GM12892 (cell line): ENCODE data around the gene MSRB1.

ENCODE experiments used
- DNase-seq: peaks from one replicate; pipeline ENCODE4 v3.0.0; 2011; ENCODE audit not compliant: insufficient read length
- FAIRE-seq: peaks from 2 replicates; lab custom pipeline; 2011; peaks lifted over from hg19 to GRCh38; lab: Jason Lieb, UNC
- POLR2A ChIP-seq: IDR thresholded peaks from 2 replicates; pipeline ENCODE4 v1.6.1; 2011; ENCODE audit warnings: low read depth, low read length, control low read depth
- POLR2AphosphoS5 ChIP-seq: IDR thresholded peaks from 2 replicates; pipeline ENCODE4 v1.6.1; 2011; ENCODE audit warnings: low read depth, low read length, control low read depth
- TAF1 ChIP-seq: IDR thresholded peaks from 2 replicates; pipeline ENCODE4 v1.6.1; 2011; ENCODE audit warnings: low read depth, mild to moderate bottlenecking, control low read depth, low read length, borderline replicate concordance

Gene MSRB1

DNA sequence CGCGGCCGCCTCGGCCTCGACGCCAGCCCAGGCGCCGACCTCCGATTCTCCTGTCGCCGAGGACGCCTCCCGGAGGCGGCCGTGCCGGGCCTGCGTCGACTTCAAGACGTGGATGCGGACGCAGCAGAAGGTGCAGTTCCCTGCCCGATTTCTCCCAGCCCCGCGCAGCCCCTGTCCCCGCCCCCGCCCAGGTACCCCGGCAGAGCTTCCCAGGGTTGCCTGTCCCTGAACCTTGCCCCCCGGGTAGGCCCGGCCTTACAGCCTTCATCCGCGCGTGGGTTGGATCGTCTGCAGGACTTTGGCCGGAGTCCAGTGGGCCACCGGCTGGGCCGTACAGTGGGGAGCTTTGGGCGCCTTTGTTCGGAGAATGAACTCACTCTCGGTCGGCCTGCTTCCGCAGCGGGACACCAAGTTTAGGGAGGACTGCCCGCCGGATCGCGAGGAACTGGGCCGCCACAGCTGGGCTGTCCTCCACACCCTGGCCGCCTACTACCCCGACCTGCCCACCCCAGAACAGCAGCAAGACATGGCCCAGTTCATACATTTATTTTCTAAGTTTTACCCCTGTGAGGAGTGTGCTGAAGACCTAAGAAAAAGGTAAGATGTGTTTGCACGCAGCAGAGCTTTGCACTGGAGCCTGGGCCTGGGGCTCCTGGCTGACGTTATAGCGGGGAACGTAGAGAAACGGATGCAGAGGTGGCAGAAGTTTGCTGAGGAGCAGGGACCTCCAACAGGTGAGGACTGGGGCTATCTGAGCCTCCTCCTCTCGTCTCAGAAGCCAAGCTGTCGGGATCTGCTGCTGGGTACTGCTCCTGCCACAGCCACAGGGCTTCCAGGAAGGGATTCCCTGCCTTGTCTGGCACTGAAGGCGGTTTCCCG is 41.6 kb upstream of the MSRB1 start:
- FAIRE-seq (peak; percentile 44), DNase-seq (no peak)

GRCh38 chr16:1983544-1984346 is 40.7 kb upstream of the MSRB1 start, which contains the start of gene GFER:
Gene GFER (plus strand): TSS chr16:1984193. CDS start chr16:1984219, 26 bp downstream.
- FAIRE-seq, result peak; percentile 93
- DNase-seq, result peak; percentile 99
- peak; percentile 67; the same call in 1 of the 2 replicates for TF ChIP-seq TAF1
- peak; percentile 59 for TF ChIP-seq POLR2AphosphoS5
- TF ChIP-seq POLR2A, result peak; percentile 90

More for the DNA sequence above, 41.6 kb upstream of the MSRB1 start:
- TF ChIP-seq POLR2A, result no peak
- no peak; the same call in 1 of the 2 replicates for TF ChIP-seq POLR2AphosphoS5
- TF ChIP-seq TAF1, result no peak

GRCh38 chr16:1982991-1983543 is 40.1 kb upstream of the MSRB1 start:
- DNase-seq (no peak), FAIRE-seq (peak; percentile 30)
- no peak for TF ChIP-seq POLR2AphosphoS5
- TF ChIP-seq POLR2A, result no peak
- TF ChIP-seq TAF1, result no peak

GRCh38 chr16:1982013-1982433 is 39.0 kb upstream of the MSRB1 start:
- FAIRE-seq (no peak), DNase-seq (no peak)
- TF ChIP-seq POLR2A (no peak), POLR2AphosphoS5 (no peak), TAF1 (no peak)

DNA sequence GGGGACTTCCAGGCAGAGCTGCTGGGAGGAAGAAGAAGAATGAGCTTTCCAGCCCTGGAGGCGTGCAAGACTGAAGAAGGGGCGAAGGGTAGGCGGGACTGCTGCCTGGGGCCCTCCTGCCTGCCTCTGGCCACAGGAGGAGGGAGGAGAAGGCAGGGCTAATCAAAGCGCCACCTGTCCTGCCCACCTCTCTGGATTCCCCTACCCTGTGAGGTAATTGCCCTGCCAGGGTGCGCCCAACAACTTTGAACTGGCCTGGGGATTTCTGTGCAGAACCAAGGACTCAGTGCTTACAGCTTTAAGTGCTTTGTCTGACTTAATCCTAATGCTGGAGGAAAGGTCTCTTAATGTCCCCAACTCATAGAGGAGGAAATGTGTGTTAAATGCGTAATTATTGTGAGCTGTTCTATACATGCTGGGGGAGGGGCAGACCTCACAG is 38.4 kb upstream of the MSRB1 start, which contains the start of gene NOXO1:
Gene NOXO1 (minus strand): TSS at position 72 of the 439 bp plus-strand sequence. CDS start 290 bp downstream, outside the sequence.
- TF ChIP-seq POLR2A, result no peak
- no peak for TF ChIP-seq TAF1
- no peak for TF ChIP-seq POLR2AphosphoS5
- DNase-seq, result no peak
- FAIRE-seq, result no peak

DNA sequence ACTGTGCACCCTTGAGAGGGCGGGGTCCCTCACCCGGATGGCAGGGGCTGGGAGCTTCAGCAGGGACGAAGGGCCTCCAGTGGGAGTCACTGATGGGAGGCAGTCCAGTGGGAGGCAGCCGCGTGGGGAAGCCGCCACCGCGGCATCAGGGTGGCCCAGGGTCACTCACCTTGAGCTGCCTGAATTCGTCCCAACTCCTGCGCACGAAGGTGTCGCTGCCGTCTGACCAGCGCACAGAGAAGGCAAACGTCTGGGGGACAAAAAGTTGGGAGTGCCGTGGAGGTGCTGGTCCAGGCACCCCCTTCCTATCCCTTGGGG is 37.7 kb upstream of the MSRB1 start:
- TF ChIP-seq POLR2A (no peak), POLR2AphosphoS5 (no peak), TAF1 (no peak)
- FAIRE-seq (no peak), DNase-seq (no peak)

DNA sequence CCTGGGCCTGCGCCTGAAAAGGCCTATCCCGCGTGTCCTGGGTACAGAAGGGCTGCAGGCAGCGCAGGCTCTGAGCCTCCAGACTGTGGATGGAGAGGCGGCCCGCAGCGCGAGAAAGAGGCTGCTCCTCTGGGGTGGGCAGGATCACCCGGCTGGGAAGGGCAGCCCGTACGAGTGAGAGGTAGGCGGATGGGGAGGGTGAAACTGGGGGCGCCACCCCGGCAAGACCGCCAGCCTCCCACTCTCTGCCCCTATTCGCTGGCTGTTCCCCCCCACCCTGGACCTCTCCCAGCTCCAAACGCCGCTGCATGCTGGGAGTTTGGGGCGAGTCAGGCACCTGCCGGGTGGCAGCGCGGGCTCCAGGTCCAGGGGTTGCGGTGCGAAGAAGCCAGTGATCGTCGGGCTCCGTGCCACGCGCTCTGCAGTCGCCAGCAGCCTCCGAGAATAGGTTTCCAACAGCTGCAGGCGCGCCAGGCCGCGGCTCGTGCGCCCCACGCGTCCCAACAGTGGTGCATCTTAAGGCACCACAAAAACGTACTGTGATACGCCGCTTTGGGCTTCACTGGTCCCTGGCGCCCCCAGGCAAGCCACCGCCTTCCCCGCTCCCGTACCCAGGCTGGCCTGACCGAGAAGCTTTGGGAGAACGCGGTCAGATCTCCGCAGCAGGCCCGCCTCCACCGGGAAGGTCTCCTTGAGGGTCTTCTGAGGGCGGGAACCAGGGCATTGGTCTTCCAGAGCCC is 37.2 kb upstream of the MSRB1 start:
- FAIRE-seq (no peak), DNase-seq (no peak)
- no peak for TF ChIP-seq POLR2A
- no peak for TF ChIP-seq TAF1
- no peak for TF ChIP-seq POLR2AphosphoS5

DNA sequence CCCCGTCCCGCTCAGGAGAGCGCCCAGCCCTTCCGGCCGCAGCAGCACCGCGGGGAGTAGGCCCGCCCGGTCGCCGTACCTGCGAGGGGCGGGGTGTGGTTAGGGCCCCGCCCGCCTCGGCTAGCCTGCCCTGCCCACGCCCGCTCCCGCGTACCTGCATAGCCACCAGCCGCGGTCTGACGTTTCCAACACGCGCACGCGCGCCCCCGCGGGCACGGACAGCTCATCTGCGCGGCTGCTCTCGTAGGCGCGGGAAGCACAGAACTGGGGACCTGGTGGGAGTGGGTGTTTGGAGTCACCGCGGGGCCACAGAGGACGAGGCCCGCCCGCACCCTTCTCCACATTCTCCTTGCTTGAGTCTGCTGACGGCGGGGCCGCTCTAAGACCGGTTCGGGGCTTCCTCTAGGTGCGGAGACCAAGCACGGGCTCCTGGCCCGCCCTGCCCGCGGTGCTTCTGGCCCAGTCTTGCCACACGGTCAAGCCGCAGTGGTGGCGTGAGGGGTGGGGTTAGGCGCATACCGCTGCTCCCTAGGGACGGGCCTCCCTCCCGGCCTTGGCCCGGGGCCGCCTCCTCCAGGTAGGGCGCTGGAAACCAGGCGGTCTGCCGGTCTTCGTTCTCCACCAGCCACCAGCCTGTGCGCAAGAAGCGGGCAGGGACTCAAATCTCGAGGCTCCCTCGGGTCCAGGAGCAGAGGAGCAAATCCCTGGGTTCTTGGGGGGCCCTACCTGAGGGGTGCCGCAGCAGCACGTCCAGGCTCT is 36.5 kb upstream of the MSRB1 start:
- no peak for FAIRE-seq
- DNase-seq, result no peak
- TF ChIP-seq TAF1 (no peak), POLR2AphosphoS5 (no peak), POLR2A (no peak)

GRCh38 chr16:1978476-1979120 is 35.6 kb upstream of the MSRB1 start:
- TF ChIP-seq TAF1 (no peak), POLR2AphosphoS5 (no peak), POLR2A (no peak)
- no peak for DNase-seq
- no peak for FAIRE-seq

GRCh38 chr16:1977875-1978268 is 34.9 kb upstream of the MSRB1 start:
- no peak for DNase-seq
- TF ChIP-seq POLR2A, result no peak
- TF ChIP-seq TAF1, result no peak
- TF ChIP-seq POLR2AphosphoS5, result no peak
- no peak for FAIRE-seq
